Measurements from ENCODE around the gene KLHL6. TPM values are rescaled to one million over a fixed set of nuclear protein-coding genes. Genes with fewer than 3 reads are reported as not detected.

The KLHL6 gene
- total and polyA plus RNA-seq, 10 of the 15 experiments (the other 5 are each of a cell fraction or from before 2014, with no cell fraction given), result 4.0 to 91.8 (median 24.4) TPM

DNA sequence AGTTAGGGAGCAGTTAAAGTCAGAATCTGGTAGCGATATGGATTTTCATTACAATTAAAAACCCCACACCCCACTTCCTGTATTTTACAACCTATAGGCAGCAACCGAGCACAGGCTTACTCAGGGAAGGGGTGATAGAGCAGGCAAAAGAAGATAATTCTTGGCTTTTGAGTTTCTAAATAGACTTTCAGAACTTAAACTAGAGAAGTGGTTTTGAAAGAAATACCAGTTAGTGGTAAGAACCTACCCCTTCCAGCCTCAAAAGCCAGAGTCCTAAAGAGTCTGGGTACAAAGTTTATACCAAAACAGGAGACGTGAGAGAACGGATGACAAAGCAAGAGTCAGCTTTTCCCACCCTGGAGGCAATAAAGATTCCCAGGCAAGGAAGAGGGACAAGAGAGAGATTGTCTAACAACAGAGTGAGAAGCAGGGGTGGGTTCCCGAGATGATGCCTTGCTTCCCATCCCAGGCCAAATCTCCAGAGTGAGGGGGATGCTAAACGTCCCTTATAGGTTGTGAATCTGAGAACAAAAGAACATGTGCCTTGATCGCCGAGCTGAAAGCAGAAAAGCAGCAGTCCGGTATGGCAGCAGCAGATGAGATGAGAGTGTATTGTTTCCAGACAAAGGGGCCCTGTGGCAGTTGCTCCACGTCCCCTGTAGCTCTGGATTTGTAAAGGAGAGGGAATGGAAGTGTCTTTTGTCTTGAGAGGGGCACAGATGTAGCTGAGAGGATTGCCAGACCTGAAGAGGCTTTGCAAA lies 36.8 kb downstream of the KLHL6 start:
- in situ Hi-C loops (cut with MboI), result no loop called here
- Histone ChIP-seq H3K4me2 (ENCODE audit: control insufficient read depth, insufficient read depth) (peak overlapping the region; percentile 47; the same call in 1 of the 2 replicates), H3K79me2 (ENCODE audit: control insufficient read depth, insufficient read depth, low read length) (no peaks in the 10 kb centered on the region), H2AFZ (ENCODE audit: control insufficient read depth, low read depth, low read length) (no peak overlapping the region), H3K4me3 (no peak overlapping the region), H3K9me3 (replicated peaks; ENCODE audit: control insufficient read depth, insufficient read depth, low read length) (no peaks in the 10 kb centered on the region), H3K9ac (ENCODE audit: control insufficient read depth, insufficient read depth, low read length) (no peak overlapping the region), H3K36me3 (ENCODE audit: control insufficient read depth in 2 of 2, insufficient read depth in 2 of 2, low read length in 1 of 2) (peaks cover 0 to 2% of the 10 kb centered on the region in 2 experiments; a peak in 1 of 4 replicates), H3K27ac (ENCODE audit: control insufficient read depth, insufficient read depth) (peak overlapping the region; percentile 43; the same call in 1 of the 2 replicates), H3K4me1 (ENCODE audit: control insufficient read depth, insufficient read depth, low read length) (peaks cover 34% of the 10 kb centered on the region), H3K27me3 (replicated peaks in 1 of 2; ENCODE audit: control insufficient read depth in 2 of 2, insufficient read depth in 2 of 2, low read length in 1 of 2) (no peaks in the 10 kb centered on the region), H4K20me1 (ENCODE audit: control insufficient read depth, insufficient read depth) (no peaks in the 10 kb centered on the region)
- ChIA-PET CTCF (interaction anchor here (1.0 to 2.3 kb wide), 6 partner anchors 9 to 73 kb away, joined by 3 to 15 read pairs (median 4); no protein-coding TSS in a partner anchor), RAD21 (ENCODE audit: unreplicated experiment) (interaction anchor here (1.7 to 12.6 kb wide), 4 partner anchors 9 to 73 kb away, joined by 7 to 245 read pairs (median 74); no protein-coding TSS in a partner anchor), POLR2A (interaction anchor here (0.7 to 10.2 kb wide), 9 partner anchors 9 to 73 kb away, joined by 3 to 181 read pairs (median 4); no protein-coding TSS in a partner anchor), SMC1A (ENCODE audit: uncharacterized antibody, unreplicated experiment) (interaction anchor here (0.8 to 8.8 kb wide), 13 partner anchors 7 to 73 kb away, joined by 3 to 115 read pairs (median 4); no protein-coding TSS in a partner anchor)
- DNase-seq (ENCODE audit: low read depth, low spot score), result no peak
- 41% methylated on average over 10 of the region's 10 CpGs for WGBS (ENCODE audit: insufficient coverage, insufficient replicate concordance, low lambda C conversion rate, missing lambda C conversion rate)
- FAIRE-seq, result no peak
- ATAC-seq, result peak; percentile 61
- BruUV-seq (replicated peaks), result TSS peak; percentile 75
- intact Hi-C loops (cut with micrococcal nuclease; ENCODE audit: unreplicated experiment), result no loop called here
- TF ChIP-seq, protein P1, sequence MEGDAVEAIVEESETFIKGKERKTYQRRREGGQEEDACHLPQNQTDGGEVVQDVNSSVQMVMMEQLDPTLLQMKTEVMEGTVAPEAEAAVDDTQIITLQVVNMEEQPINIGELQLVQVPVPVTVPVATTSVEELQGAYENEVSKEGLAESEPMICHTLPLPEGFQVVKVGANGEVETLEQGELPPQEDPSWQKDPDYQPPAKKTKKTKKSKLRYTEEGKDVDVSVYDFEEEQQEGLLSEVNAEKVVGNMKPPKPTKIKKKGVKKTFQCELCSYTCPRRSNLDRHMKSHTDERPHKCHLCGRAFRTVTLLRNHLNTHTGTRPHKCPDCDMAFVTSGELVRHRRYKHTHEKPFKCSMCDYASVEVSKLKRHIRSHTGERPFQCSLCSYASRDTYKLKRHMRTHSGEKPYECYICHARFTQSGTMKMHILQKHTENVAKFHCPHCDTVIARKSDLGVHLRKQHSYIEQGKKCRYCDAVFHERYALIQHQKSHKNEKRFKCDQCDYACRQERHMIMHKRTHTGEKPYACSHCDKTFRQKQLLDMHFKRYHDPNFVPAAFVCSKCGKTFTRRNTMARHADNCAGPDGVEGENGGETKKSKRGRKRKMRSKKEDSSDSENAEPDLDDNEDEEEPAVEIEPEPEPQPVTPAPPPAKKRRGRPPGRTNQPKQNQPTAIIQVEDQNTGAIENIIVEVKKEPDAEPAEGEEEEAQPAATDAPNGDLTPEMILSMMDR (IDR thresholded peaks at IDR 0.05 in 2 of 3, conservative IDR thresholded peaks at IDR 0.05 in 1 of 3; ENCODE audit: control insufficient read depth in 2 of 3, extremely low read depth in 1 of 3, insufficient read depth in 1 of 3, low read depth in 3 of 3, low read length in 3 of 3), result no peak
- TF ChIP-seq, protein P2, sequence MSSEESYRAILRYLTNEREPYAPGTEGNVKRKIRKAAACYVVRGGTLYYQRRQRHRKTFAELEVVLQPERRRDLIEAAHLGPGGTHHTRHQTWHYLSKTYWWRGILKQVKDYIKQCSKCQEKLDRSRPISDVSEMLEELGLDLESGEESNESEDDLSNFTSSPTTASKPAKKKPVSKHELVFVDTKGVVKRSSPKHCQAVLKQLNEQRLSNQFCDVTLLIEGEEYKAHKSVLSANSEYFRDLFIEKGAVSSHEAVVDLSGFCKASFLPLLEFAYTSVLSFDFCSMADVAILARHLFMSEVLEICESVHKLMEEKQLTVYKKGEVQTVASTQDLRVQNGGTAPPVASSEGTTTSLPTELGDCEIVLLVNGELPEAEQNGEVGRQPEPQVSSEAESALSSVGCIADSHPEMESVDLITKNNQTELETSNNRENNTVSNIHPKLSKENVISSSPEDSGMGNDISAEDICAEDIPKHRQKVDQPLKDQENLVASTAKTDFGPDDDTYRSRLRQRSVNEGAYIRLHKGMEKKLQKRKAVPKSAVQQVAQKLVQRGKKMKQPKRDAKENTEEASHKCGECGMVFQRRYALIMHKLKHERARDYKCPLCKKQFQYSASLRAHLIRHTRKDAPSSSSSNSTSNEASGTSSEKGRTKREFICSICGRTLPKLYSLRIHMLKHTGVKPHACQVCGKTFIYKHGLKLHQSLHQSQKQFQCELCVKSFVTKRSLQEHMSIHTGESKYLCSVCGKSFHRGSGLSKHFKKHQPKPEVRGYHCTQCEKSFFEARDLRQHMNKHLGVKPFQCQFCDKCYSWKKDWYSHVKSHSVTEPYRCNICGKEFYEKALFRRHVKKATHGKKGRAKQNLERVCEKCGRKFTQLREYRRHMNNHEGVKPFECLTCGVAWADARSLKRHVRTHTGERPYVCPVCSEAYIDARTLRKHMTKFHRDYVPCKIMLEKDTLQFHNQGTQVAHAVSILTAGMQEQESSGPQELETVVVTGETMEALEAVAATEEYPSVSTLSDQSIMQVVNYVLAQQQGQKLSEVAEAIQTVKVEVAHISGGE (CRISPR knock-in tag; IDR thresholded peaks at IDR 0.05), result no peak
- no peak; the same call in 1 of the 2 replicates for TF ChIP-seq IKZF1 (conservative IDR thresholded peaks at IDR 0.05)
- TF ChIP-seq RUNX3 (IDR thresholded peaks at IDR 0.05; ENCODE audit: low read length), result 0 out of 2 replicates have a peak, but pooled peaks have one; percentile 8
- TF ChIP-seq, protein P3, sequence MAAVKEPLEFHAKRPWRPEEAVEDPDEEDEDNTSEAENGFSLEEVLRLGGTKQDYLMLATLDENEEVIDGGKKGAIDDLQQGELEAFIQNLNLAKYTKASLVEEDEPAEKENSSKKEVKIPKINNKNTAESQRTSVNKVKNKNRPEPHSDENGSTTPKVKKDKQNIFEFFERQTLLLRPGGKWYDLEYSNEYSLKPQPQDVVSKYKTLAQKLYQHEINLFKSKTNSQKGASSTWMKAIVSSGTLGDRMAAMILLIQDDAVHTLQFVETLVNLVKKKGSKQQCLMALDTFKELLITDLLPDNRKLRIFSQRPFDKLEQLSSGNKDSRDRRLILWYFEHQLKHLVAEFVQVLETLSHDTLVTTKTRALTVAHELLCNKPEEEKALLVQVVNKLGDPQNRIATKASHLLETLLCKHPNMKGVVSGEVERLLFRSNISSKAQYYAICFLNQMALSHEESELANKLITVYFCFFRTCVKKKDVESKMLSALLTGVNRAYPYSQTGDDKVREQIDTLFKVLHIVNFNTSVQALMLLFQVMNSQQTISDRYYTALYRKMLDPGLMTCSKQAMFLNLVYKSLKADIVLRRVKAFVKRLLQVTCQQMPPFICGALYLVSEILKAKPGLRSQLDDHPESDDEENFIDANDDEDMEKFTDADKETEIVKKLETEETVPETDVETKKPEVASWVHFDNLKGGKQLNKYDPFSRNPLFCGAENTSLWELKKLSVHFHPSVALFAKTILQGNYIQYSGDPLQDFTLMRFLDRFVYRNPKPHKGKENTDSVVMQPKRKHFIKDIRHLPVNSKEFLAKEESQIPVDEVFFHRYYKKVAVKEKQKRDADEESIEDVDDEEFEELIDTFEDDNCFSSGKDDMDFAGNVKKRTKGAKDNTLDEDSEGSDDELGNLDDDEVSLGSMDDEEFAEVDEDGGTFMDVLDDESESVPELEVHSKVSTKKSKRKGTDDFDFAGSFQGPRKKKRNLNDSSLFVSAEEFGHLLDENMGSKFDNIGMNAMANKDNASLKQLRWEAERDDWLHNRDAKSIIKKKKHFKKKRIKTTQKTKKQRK (IDR thresholded peaks at IDR 0.05; ENCODE audit: low read depth, low read length), result no peak
- no peak for TF ChIP-seq CBX5 (IDR thresholded peaks at IDR 0.05; ENCODE audit: low read depth)
- 0 out of 2 replicates have a peak, but pooled peaks have one; percentile 11 for TF ChIP-seq ZNF24 (IDR thresholded peaks at IDR 0.05)
- TF ChIP-seq PAX8 (IDR thresholded peaks at IDR 0.05), result no peak
- TF ChIP-seq, protein P4, sequence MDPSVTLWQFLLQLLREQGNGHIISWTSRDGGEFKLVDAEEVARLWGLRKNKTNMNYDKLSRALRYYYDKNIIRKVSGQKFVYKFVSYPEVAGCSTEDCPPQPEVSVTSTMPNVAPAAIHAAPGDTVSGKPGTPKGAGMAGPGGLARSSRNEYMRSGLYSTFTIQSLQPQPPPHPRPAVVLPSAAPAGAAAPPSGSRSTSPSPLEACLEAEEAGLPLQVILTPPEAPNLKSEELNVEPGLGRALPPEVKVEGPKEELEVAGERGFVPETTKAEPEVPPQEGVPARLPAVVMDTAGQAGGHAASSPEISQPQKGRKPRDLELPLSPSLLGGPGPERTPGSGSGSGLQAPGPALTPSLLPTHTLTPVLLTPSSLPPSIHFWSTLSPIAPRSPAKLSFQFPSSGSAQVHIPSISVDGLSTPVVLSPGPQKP (IDR thresholded peaks at IDR 0.05; ENCODE audit: low read depth, low read length), result no peak
- no peak for TF ChIP-seq LARP7 (IDR thresholded peaks at IDR 0.05)
- TF ChIP-seq ZSCAN29 (IDR thresholded peaks at IDR 0.05), result no peak
